Measurements from ENCODE around the gene SNF8.
"Not testable (repeated sequence)": the region's sequence is repeated elsewhere in the genome, so short reads cannot be mapped to it uniquely, and the experiment has no call there.

The SNF8 gene

GRCh38 chr17:48944515-48945260, at the start of gene SNF8:
Gene SNF8, minus strand, starts transcription at chr17:48944842. Its CDS starts 108 bp downstream, at chr17:48944734.
- DNase-seq (ENCODE audit: low read depth) = peak; percentile 86

- no peak for DNase-seq (ENCODE audit: low read depth)
Measured at GRCh38 chr17:48993951-48994350, 49.3 kb upstream of the SNF8 start.

- no peak for DNase-seq (ENCODE audit: low read depth)
Measured at GRCh38 chr17:48993305-48993704, 48.7 kb upstream of the SNF8 start.

GRCh38 chr17:48992444-48992843, 47.8 kb upstream of the SNF8 start:
- no peak for DNase-seq (ENCODE audit: low read depth)

- no peak for DNase-seq (ENCODE audit: low read depth)
Measured at GRCh38 chr17:48990882-48991357, 46.3 kb upstream of the SNF8 start.

GRCh38 chr17:48989100-48989499, 44.5 kb upstream of the SNF8 start:
- DNase-seq (ENCODE audit: low read depth) = no peak

GRCh38 chr17:48985436-48986245, 41.0 kb upstream of the SNF8 start:
- no peak for DNase-seq (ENCODE audit: low read depth)

DNA sequence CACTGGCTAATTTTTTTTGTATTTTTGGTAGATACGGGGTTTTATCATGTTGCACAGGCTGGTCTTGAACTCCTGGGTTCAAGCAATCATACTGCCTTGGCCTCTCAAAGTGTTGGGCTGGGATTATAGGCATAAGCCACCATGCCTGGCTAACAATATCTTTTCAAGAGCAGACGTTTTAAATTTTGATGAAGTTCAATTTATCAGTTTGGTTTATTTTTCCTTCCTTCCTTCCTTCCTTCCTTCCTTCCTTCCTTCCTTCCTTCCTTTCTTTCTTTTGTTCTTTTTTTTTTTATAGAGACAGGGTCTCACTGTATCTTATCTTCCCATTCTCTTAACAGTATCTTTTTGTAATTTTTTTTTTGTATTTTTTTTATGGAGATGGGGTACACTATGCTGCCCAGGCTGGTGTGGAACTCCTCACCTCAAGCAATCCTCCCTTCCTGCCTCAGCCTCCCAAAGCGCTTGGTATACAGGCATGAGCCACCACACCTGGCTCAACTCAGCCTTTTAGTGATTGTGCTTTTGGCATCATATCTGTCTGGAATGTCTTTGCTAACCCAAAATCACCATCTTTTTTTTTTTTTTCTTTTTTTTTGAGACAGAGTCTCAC, 37.4 kb upstream of the SNF8 start:
- DNase-seq (ENCODE audit: low read depth) = no peak

GRCh38 chr17:48973806-48974205, 29.2 kb upstream of the SNF8 start:
- no peak for DNase-seq (ENCODE audit: low read depth)

DNA sequence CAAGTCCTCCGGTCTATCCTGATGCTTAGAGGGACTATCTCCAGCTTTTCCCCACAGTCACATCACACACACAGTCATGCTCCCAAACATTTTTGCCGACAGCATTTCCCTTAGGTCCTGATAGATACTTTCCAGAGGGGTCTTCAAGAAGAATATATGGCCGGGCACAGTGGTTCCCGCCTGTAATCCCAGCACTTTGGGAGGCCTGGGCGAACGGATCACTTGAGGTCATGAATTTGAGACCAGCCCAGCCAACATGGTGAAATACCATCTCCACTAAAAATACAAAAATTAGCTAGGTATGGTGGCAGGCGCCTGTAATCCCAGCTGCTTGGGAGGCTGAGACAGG, 28.1 kb upstream of the SNF8 start:
- no peak for DNase-seq (ENCODE audit: low read depth)

- no peak for DNase-seq (ENCODE audit: low read depth)
Measured at GRCh38 chr17:48970865-48971687, 26.4 kb upstream of the SNF8 start.

DNA sequence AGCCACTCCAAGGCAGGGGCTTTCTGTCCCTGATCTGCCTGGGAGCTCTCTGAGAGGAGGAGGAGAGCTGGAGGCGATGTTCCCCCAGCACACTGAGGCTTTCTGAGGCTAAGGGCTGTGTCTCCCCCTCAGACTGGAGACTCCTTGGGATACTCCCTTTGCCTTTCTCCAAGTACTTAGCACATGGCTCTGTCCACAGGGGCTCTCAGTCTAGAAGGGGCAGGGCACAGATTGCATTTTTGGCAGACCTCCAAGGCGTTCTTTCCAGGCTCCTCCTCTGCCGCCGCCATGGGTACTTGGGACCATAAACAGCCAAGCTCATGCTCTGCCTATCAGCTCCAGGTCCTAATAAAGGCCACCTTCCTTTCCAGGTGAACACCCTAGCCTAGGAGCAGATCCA, 25.6 kb upstream of the SNF8 start:
- no peak for DNase-seq (ENCODE audit: low read depth)

GRCh38 chr17:48961516-48962233, 17.0 kb upstream of the SNF8 start:
- DNase-seq (ENCODE audit: low read depth) = no peak

DNA sequence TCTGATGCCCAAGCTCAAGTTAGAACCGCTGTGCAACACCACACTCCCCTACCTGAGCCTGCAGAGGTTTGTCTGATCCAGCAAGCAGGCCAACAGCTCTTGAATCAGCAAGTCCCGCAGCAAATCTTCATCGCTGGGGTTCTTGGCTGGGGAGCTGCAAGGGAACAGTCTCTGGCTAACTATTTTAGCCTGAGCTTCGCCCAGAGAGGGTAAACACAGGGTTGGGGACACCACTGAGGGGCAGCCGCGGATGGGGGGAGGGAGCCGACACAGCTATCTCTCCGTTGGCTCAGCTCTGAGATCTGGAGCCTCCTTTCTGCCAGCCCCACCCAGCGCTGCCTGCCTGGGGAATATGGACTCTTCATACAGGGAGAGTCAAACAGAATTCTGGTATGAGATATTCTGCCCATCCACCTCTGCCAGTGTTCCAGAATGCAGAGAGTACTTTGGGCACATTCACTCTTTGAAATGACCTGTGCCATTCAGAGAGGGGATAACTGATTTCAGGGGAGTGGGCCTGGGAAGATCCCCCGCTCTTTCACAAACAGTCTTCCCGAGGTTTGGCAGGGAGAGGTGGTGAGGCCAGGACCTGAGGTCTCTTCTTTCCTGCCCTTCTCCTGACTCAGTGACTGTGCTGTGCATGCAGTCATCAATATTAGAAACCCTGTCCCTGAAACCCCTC, 16.3 kb upstream of the SNF8 start:
- DNase-seq (ENCODE audit: low read depth) = no peak

DNA sequence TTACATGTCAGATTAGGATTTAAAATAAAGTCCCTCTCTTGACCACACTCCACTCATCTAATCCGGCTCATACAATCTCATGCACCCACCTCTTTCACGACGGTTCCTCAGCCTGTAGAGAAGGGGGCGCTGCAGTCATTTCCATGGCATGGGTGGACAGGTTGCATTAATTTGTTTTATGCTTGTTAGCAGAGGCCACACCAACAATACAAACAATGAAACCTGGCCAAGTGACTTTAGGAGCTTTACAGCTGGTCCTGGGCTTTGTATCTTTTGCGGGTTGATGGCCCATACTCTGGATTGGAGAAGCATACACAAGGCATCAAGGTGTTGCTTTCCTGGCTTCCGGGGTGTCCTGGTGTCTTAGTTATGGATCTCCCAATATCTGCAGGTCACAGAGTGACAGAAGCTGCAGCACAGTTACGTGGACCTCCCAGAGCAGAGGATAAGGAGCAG, 9.7 kb upstream of the SNF8 start:
- no peak for DNase-seq (ENCODE audit: low read depth)

GRCh38 chr17:48952904-48953303, 8.3 kb upstream of the SNF8 start:
- no peak for DNase-seq (ENCODE audit: low read depth)

DNA sequence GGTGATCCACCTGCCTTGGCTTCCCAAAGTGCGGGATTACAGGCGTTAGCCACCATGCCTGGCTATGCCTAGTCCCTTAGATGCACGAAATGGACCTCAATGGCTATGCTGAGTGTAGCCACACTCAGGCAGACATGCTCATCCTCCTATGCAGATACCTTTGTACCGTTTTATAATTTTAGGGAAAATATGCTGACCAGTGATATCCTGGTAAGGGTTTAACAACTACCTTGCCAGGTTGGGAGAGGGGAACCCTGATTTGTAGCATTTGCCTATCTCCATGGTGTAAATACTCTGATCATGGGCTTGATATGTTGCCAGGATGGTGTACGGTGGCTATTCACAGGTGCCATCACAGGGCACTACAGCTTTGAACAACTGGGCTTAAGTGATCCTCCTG, 6.9 kb upstream of the SNF8 start:
- no peak for DNase-seq (ENCODE audit: low read depth)

GRCh38 chr17:48945261-48945651, 614 bp upstream of the SNF8 start:
- DNase-seq (ENCODE audit: low read depth) = not testable (repeated sequence)

DNA sequence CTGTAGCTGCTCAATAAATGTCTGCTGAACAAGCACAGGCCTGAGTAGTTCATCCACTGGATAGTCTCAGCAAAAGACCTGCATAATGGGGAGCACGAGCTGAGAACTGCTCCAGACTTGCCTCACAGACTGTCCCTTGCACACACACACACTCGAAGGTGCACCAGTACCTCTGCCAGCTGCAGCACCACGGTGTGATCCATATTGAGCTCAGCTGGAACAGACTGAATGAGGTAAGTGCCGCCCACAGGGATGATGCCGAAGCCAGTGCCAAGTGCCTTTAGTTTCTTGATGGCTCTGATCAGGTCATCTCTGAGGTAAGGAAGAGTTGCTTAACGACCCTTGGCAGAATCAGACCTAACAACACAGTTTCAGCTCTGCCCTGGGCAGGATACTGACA, 11.6 kb downstream of the SNF8 start:
- DNase-seq (ENCODE audit: low read depth) = no peak

DNA sequence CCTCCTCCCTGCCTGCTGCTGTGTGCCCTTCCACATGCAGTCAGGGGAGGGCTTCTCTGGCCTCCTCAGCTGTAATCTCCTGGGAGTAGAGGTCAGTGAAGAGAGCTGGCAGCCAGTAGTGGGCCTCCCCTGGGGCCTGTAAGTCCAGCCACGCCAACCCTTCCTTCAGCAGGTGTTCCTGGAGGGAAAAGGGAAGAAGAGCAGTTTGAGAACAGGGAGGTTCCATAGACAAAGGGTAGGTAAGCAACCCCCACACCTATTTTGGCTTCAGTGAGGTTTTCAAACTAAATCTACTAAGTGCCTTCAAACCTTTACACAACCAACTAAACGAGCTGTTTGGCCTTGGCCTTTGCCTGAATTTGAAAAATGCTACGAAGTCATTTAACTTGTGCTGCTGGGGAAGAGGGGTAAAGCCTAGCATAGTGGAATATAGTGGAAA, 14.2 kb downstream of the SNF8 start:
- DNase-seq (ENCODE audit: low read depth) = no peak

GRCh38 chr17:48929812-48930165, 14.9 kb downstream of the SNF8 start:
- DNase-seq (ENCODE audit: low read depth) = no peak
